Right renal cortex interstitium (tissue), 3 donors: ENCODE results near the gene CDH12. TPM values are rescaled to one million over a fixed set of nuclear protein-coding genes. Genes with fewer than 3 reads are reported as not detected.
"Not testable (repeated sequence)": the region's sequence is repeated elsewhere in the genome, so short reads cannot be mapped to it uniquely, and the experiment has no call there.

Experiments
- DNase-seq, 3 donors: peaks; one replicate each; pipeline ENCODE4 v3.0.0-alpha.2; 2013; ENCODE audit warnings: low read depth in 3 of 3, low spot score in 2 of 3
- polyA plus RNA-seq, 3 donors: library from polyadenylated mRNA; unstranded; fragments of 120-200 nt; gene quantifications; one replicate each; pipeline ENCODE4 v1.2.1, GENCODE V29; 2013; ENCODE audit not compliant: insufficient read length in 3 of 3

The CDH12 gene
- polyA plus RNA-seq, 3 donors = 6.8 to 9.4 (median 7.4) TPM

- DNase-seq = no peak
These were observed 262.4 kb downstream of the CDH12 start for GRCh38 chr5:22590677-22591268.

GRCh38 chr5:22577711-22578110 lies 275.4 kb downstream of the CDH12 start:
- DNase-seq = no peak

GRCh38 chr5:22577006-22577405 lies 276.1 kb downstream of the CDH12 start:
- no peak for DNase-seq

GRCh38 chr5:22572941-22573340 lies 280.2 kb downstream of the CDH12 start:
- no peak for DNase-seq

- DNase-seq = no peak
These were observed 285.2 kb downstream of the CDH12 start for GRCh38 chr5:22567983-22568382.

GRCh38 chr5:22560147-22560546 lies 293.0 kb downstream of the CDH12 start:
- DNase-seq = no peak

- no peak for DNase-seq
These were observed 295.9 kb downstream of the CDH12 start for GRCh38 chr5:22557251-22557650.

GRCh38 chr5:22554475-22554874 lies 298.7 kb downstream of the CDH12 start:
- DNase-seq = no peak

- no peak for DNase-seq
These were observed 303.1 kb downstream of the CDH12 start for GRCh38 chr5:22549876-22550671.

- DNase-seq = no peak
These were observed 310.8 kb downstream of the CDH12 start for GRCh38 chr5:22542340-22542739.

GRCh38 chr5:22541037-22541436 lies 312.1 kb downstream of the CDH12 start:
- DNase-seq = peak in 1 of 3 donors; percentile 13

GRCh38 chr5:22539762-22540161 lies 313.4 kb downstream of the CDH12 start:
- no peak for DNase-seq

GRCh38 chr5:22531986-22532385 lies 321.2 kb downstream of the CDH12 start:
- no peak for DNase-seq

- DNase-seq = no peak
These were observed 331.6 kb downstream of the CDH12 start for GRCh38 chr5:22521521-22521920.

GRCh38 chr5:22516497-22516896 lies 336.6 kb downstream of the CDH12 start:
- not testable (repeated sequence) for DNase-seq

GRCh38 chr5:22514231-22514630 lies 338.9 kb downstream of the CDH12 start:
- DNase-seq = no peak

GRCh38 chr5:22505891-22506290 lies 347.3 kb downstream of the CDH12 start:
- no peak for DNase-seq

- no peak for DNase-seq
These were observed 348.7 kb downstream of the CDH12 start for GRCh38 chr5:22504411-22504810.

- no peak for DNase-seq
These were observed 352.6 kb downstream of the CDH12 start for GRCh38 chr5:22500556-22500955.

GRCh38 chr5:22496666-22497065 lies 356.5 kb downstream of the CDH12 start:
- DNase-seq = no peak

- no peak for DNase-seq
These were observed 358.0 kb downstream of the CDH12 start for GRCh38 chr5:22495016-22495720.

- DNase-seq = no peak
These were observed 364.7 kb downstream of the CDH12 start for GRCh38 chr5:22488427-22488826.
